ENCODE measurements around the gene NET1.

Gene NET1

GRCh38 chr10:5442990-5443370, 30.6 kb downstream of the NET1 start:
- H3K27me3 ChIP-seq (ENCODE audit: control insufficient read depth in 3 of 3, insufficient read depth in 3 of 3, low read depth in 1 of 3, low read length in 3 of 3), result no peaks in the 10 kb centered on the region
- no peak overlapping the region for H3K27ac ChIP-seq (replicated peaks; ENCODE audit: low read length)
- H3K4me1 ChIP-seq (ENCODE audit: control insufficient read depth in 2 of 2, insufficient read depth in 1 of 2, low read depth in 1 of 2, low read length in 2 of 2), result peaks cover 12 to 19% of the 10 kb centered on the region in 2 donors
- H2BK5ac ChIP-seq (ENCODE audit: low read length), result no peak overlapping the region
- H4K8ac ChIP-seq (ENCODE audit: low read depth, low read length), result no peak overlapping the region
- no peak overlapping the region for H2BK15ac ChIP-seq (ENCODE audit: low read length)
- no peak overlapping the region for H2AK5ac ChIP-seq (ENCODE audit: low read depth, low read length)
- no peak for DNase-seq (ENCODE audit: low spot score)
- H3K23ac ChIP-seq (ENCODE audit: low read depth, low read length, poor library complexity), result no peak overlapping the region
- H3K9me3 ChIP-seq (replicated peaks in 1 of 2; ENCODE audit: control insufficient read depth in 2 of 2, insufficient read depth in 1 of 2, low read depth in 1 of 2, low read length in 2 of 2), result no peaks in the 10 kb centered on the region
- H3K79me1 ChIP-seq (ENCODE audit: low read depth, low read length), result no peaks in the 10 kb centered on the region
- H3K9ac ChIP-seq (ENCODE audit: low read depth, low read length, poor library complexity), result no peak overlapping the region
- no peak overlapping the region for H3K14ac ChIP-seq (ENCODE audit: low read length)
- no peak overlapping the region for H2AFZ ChIP-seq (ENCODE audit: low read length)
- peaks cover 5 to 14% of the 10 kb centered on the region in 2 donors for H3K36me3 ChIP-seq (replicated peaks in 1 of 2; ENCODE audit: control insufficient read depth in 2 of 2, insufficient read depth in 2 of 2, low read length in 2 of 2)
- H3K4ac ChIP-seq (ENCODE audit: low read length), result no peak overlapping the region
- H2BK120ac ChIP-seq (ENCODE audit: low read depth, low read length), result no peak overlapping the region
- no peak overlapping the region for H3K4me3 ChIP-seq (ENCODE audit: low read length in 2 of 2)
- no peak overlapping the region for H4K91ac ChIP-seq (ENCODE audit: low read depth, low read length, poor library complexity)
- no CpG with 5 or more reads among the region's 1 CpG for WGBS, 2 donors (ENCODE audit: extremely low coverage in 2 of 2, insufficient read length in 2 of 2, insufficient replicate concordance in 1 of 2)
- H2BK12ac ChIP-seq (ENCODE audit: low read length), result no peak overlapping the region
- no peak overlapping the region for H3K4me2 ChIP-seq (ENCODE audit: insufficient read depth, low read length, poor library complexity, severe bottlenecking)
- no peak overlapping the region for H3K18ac ChIP-seq (ENCODE audit: low read length)

GRCh38 chr10:5443429-5443828, 31.1 kb downstream of the NET1 start:
- Histone ChIP-seq H3K79me1 (ENCODE audit: low read depth, low read length) (no peaks in the 10 kb centered on the region), H3K18ac (ENCODE audit: low read length) (no peak overlapping the region), H2BK120ac (ENCODE audit: low read depth, low read length) (no peak overlapping the region), H2BK15ac (ENCODE audit: low read length) (no peak overlapping the region), H3K23ac (ENCODE audit: low read depth, low read length, poor library complexity) (no peak overlapping the region), H3K36me3 (replicated peaks in 1 of 2; ENCODE audit: control insufficient read depth in 2 of 2, insufficient read depth in 2 of 2, low read length in 2 of 2) (peaks cover 5 to 14% of the 10 kb centered on the region in 2 donors), H3K4me2 (ENCODE audit: insufficient read depth, low read length, poor library complexity, severe bottlenecking) (no peak overlapping the region), H4K8ac (ENCODE audit: low read depth, low read length) (no peak overlapping the region), H3K9ac (ENCODE audit: low read depth, low read length, poor library complexity) (no peak overlapping the region), H2AK5ac (ENCODE audit: low read depth, low read length) (no peak overlapping the region), H4K91ac (ENCODE audit: low read depth, low read length, poor library complexity) (no peak overlapping the region), H3K4ac (ENCODE audit: low read length) (no peak overlapping the region), H2BK5ac (ENCODE audit: low read length) (no peak overlapping the region), H3K9me3 (replicated peaks in 1 of 2; ENCODE audit: control insufficient read depth in 2 of 2, insufficient read depth in 1 of 2, low read depth in 1 of 2, low read length in 2 of 2) (no peaks in the 10 kb centered on the region), H3K14ac (ENCODE audit: low read length) (no peak overlapping the region), H3K4me3 (ENCODE audit: low read length in 2 of 2) (no peak overlapping the region), H3K27ac (replicated peaks; ENCODE audit: low read length) (no peak overlapping the region), H3K27me3 (ENCODE audit: control insufficient read depth in 3 of 3, insufficient read depth in 3 of 3, low read depth in 1 of 3, low read length in 3 of 3) (no peaks in the 10 kb centered on the region), H3K4me1 (ENCODE audit: control insufficient read depth in 2 of 2, insufficient read depth in 1 of 2, low read depth in 1 of 2, low read length in 2 of 2) (peaks cover 12 to 19% of the 10 kb centered on the region in 2 donors), H2AFZ (ENCODE audit: low read length) (no peak overlapping the region), H2BK12ac (ENCODE audit: low read length) (no peak overlapping the region)
- no peak for DNase-seq (ENCODE audit: low spot score)
- WGBS, 2 donors (ENCODE audit: extremely low coverage in 2 of 2, insufficient read length in 2 of 2, insufficient replicate concordance in 1 of 2), result no CpG with 5 or more reads among the region's 1 CpG

GRCh38 chr10:5445006-5445405, 32.6 kb downstream of the NET1 start:
- Histone ChIP-seq H3K4me3 (ENCODE audit: low read length in 2 of 2) (no peak overlapping the region), H3K18ac (ENCODE audit: low read length) (no peak overlapping the region), H2AK5ac (ENCODE audit: low read depth, low read length) (no peak overlapping the region), H4K91ac (ENCODE audit: low read depth, low read length, poor library complexity) (no peak overlapping the region), H3K27me3 (ENCODE audit: control insufficient read depth in 3 of 3, insufficient read depth in 3 of 3, low read depth in 1 of 3, low read length in 3 of 3) (no peaks in the 10 kb centered on the region), H3K23ac (ENCODE audit: low read depth, low read length, poor library complexity) (no peak overlapping the region), H3K9me3 (replicated peaks in 1 of 2; ENCODE audit: control insufficient read depth in 2 of 2, insufficient read depth in 1 of 2, low read depth in 1 of 2, low read length in 2 of 2) (no peaks in the 10 kb centered on the region), H3K4me1 (ENCODE audit: control insufficient read depth in 2 of 2, insufficient read depth in 1 of 2, low read depth in 1 of 2, low read length in 2 of 2) (peaks cover 16 to 28% of the 10 kb centered on the region in 2 donors), H3K9ac (ENCODE audit: low read depth, low read length, poor library complexity) (no peak overlapping the region), H3K36me3 (replicated peaks in 1 of 2; ENCODE audit: control insufficient read depth in 2 of 2, insufficient read depth in 2 of 2, low read length in 2 of 2) (peaks cover 0 to 8% of the 10 kb centered on the region in 2 donors), H2AFZ (ENCODE audit: low read length) (no peak overlapping the region), H2BK15ac (ENCODE audit: low read length) (no peak overlapping the region), H3K79me1 (ENCODE audit: low read depth, low read length) (no peaks in the 10 kb centered on the region), H2BK5ac (ENCODE audit: low read length) (no peak overlapping the region), H2BK12ac (ENCODE audit: low read length) (no peak overlapping the region), H3K27ac (replicated peaks; ENCODE audit: low read length) (no peak overlapping the region), H2BK120ac (ENCODE audit: low read depth, low read length) (no peak overlapping the region), H3K4me2 (ENCODE audit: insufficient read depth, low read length, poor library complexity, severe bottlenecking) (no peak overlapping the region), H3K4ac (ENCODE audit: low read length) (no peak overlapping the region), H3K14ac (ENCODE audit: low read length) (no peak overlapping the region), H4K8ac (ENCODE audit: low read depth, low read length) (no peak overlapping the region)
- no CpG with 5 or more reads among the region's 5 CpGs for WGBS, 2 donors (ENCODE audit: extremely low coverage in 2 of 2, insufficient read length in 2 of 2, insufficient replicate concordance in 1 of 2)
- DNase-seq (ENCODE audit: low spot score), result no peak

- Histone ChIP-seq H3K9ac (ENCODE audit: low read depth, low read length, poor library complexity) (no peak overlapping the region), H3K4ac (ENCODE audit: low read length) (no peak overlapping the region), H4K8ac (ENCODE audit: low read depth, low read length) (no peak overlapping the region), H2BK12ac (ENCODE audit: low read length) (no peak overlapping the region), H3K14ac (ENCODE audit: low read length) (no peak overlapping the region), H3K23ac (ENCODE audit: low read depth, low read length, poor library complexity) (peak overlapping the region; percentile 10), H3K4me3 (ENCODE audit: low read length in 2 of 2) (peak overlapping the region; percentile 40 to 68), H2BK5ac (ENCODE audit: low read length) (no peak overlapping the region), H2BK15ac (ENCODE audit: low read length) (no peak overlapping the region), H3K4me2 (ENCODE audit: insufficient read depth, low read length, poor library complexity, severe bottlenecking) (peak overlapping the region; percentile 39), H3K27ac (replicated peaks; ENCODE audit: low read length) (no peak overlapping the region), H2AK5ac (ENCODE audit: low read depth, low read length) (no peak overlapping the region), H3K9me3 (replicated peaks in 1 of 2; ENCODE audit: control insufficient read depth in 2 of 2, insufficient read depth in 1 of 2, low read depth in 1 of 2, low read length in 2 of 2) (no peaks in the 10 kb centered on the region), H3K36me3 (replicated peaks in 1 of 2; ENCODE audit: control insufficient read depth in 2 of 2, insufficient read depth in 2 of 2, low read length in 2 of 2) (peaks cover 0 to 13% of the 10 kb centered on the region in 2 donors), H2BK120ac (ENCODE audit: low read depth, low read length) (no peak overlapping the region), H3K79me1 (ENCODE audit: low read depth, low read length) (no peaks in the 10 kb centered on the region), H3K18ac (ENCODE audit: low read length) (no peak overlapping the region), H2AFZ (ENCODE audit: low read length) (peak overlapping the region; percentile 49), H3K27me3 (ENCODE audit: control insufficient read depth in 3 of 3, insufficient read depth in 3 of 3, low read depth in 1 of 3, low read length in 3 of 3) (no peaks in the 10 kb centered on the region), H3K4me1 (ENCODE audit: control insufficient read depth in 2 of 2, insufficient read depth in 1 of 2, low read depth in 1 of 2, low read length in 2 of 2) (peaks cover 9 to 23% of the 10 kb centered on the region in 2 donors), H4K91ac (ENCODE audit: low read depth, low read length, poor library complexity) (no peak overlapping the region)
- DNase-seq (ENCODE audit: low spot score), result peak; percentile 82
- WGBS, 2 donors (ENCODE audit: extremely low coverage in 2 of 2, insufficient read length in 2 of 2, insufficient replicate concordance in 1 of 2), result no CpG with 5 or more reads among the region's 23 CpGs
These were observed 34.1 kb downstream of the NET1 start for GRCh38 chr10:5446390-5446926.

Data from neuronal stem cell (in vitro differentiated cells).